H9 (cell line): ENCODE measurements around the gene SUPT5H. TPM values are rescaled to one million over a fixed set of nuclear protein-coding genes. Genes with fewer than 3 reads are reported as not detected.

Experiments used
- DNase-seq: peaks from one replicate; pipeline ENCODE4 v3.0.0-alpha.2; 2017
- H2AFZ ChIP-seq: one replicate; pipeline ENCODE4 v1.6.1; 2013; ENCODE audit warnings: mild to moderate bottlenecking, low read length, control low read depth, moderate library complexity
- H2AK5ac ChIP-seq: 2 replicates; pipeline ENCODE4 v1.6.1; 2013; ENCODE audit warnings: low read length, control low read depth, mixed read lengths; ENCODE audit not compliant: insufficient read length
- H2BK120ac ChIP-seq: one replicate; pipeline ENCODE4 v1.6.1; 2013; ENCODE audit warnings: low read depth, mild to moderate bottlenecking, low read length, control low read depth, inconsistent platforms; ENCODE audit not compliant: poor library complexity, severe bottlenecking
- H2BK12ac ChIP-seq: 2 replicates; pipeline ENCODE4 v1.6.1; 2013; ENCODE audit warnings: low read length, control low read depth, mixed read lengths, low read depth; ENCODE audit not compliant: insufficient read length
- H2BK15ac ChIP-seq: 2 replicates; pipeline ENCODE4 v1.6.1; 2013; ENCODE audit warnings: low read depth, low read length, control low read depth
- H2BK20ac ChIP-seq: one replicate; pipeline ENCODE4 v1.6.1; 2013; ENCODE audit warnings: low read depth, mild to moderate bottlenecking, low read length, control low read depth, inconsistent platforms; ENCODE audit not compliant: poor library complexity, severe bottlenecking
- H2BK5ac ChIP-seq: 2 replicates; pipeline ENCODE4 v1.6.1; 2013; ENCODE audit warnings: low read length, control low read depth, mixed read lengths; ENCODE audit not compliant: insufficient read length
- H3K14ac ChIP-seq: 2 replicates; pipeline ENCODE4 v1.6.1; 2013; ENCODE audit warnings: low read length, control low read depth; ENCODE audit not compliant: insufficient read depth
- H3K18ac ChIP-seq: 2 replicates; pipeline ENCODE4 v1.6.1; 2013; ENCODE audit warnings: low read depth, mild to moderate bottlenecking, mixed read lengths, low read length, control low read depth; ENCODE audit not compliant: insufficient read length
- H3K23ac ChIP-seq: 2 replicates; pipeline ENCODE4 v1.6.1; 2013; ENCODE audit warnings: low read length, control low read depth, mixed read lengths, low read depth; ENCODE audit not compliant: insufficient read length
- H3K23me2 ChIP-seq: 2 replicates; pipeline ENCODE4 v1.6.1; 2013; ENCODE audit warnings: low read depth, mild to moderate bottlenecking, mixed read lengths, low read length, control low read depth; ENCODE audit not compliant: insufficient read length, poor library complexity, severe bottlenecking
- H3K27ac ChIP-seq: 2 replicates; pipeline ENCODE4 v1.5.1; 2013; ENCODE audit warnings: low read length, control low read depth, mixed read lengths, low read depth; ENCODE audit not compliant: insufficient read length
- H3K27me3 ChIP-seq: 2 replicates; pipeline ENCODE4 v1.6.1; 2013; ENCODE audit warnings: low read length, control low read depth, inconsistent platforms; ENCODE audit not compliant: insufficient read depth
- H3K4ac ChIP-seq: 2 replicates; pipeline ENCODE4 v1.6.1; 2013; ENCODE audit warnings: low read depth, mild to moderate bottlenecking, control low read depth, inconsistent platforms, low read length, moderate library complexity
- H3K4me1 ChIP-seq: 2 replicates; pipeline ENCODE4 v1.6.1; 2013; ENCODE audit warnings: low read length, control low read depth, inconsistent platforms; ENCODE audit not compliant: insufficient read depth
- H3K4me2 ChIP-seq: 2 replicates; pipeline ENCODE4 v1.6.1; 2013; ENCODE audit warnings: low read length, control low read depth, mixed read lengths; ENCODE audit not compliant: insufficient read length, insufficient read depth
- H3K56ac ChIP-seq: 2 replicates; pipeline ENCODE4 v1.6.1; 2013; ENCODE audit warnings: low read depth, mild to moderate bottlenecking, mixed read lengths, low read length, control low read depth; ENCODE audit not compliant: insufficient read length
- H3K79me1 ChIP-seq: 2 replicates; pipeline ENCODE4 v1.6.1; 2013; ENCODE audit warnings: low read depth, mild to moderate bottlenecking, moderate library complexity, low read length, control low read depth, inconsistent platforms; ENCODE audit not compliant: insufficient read depth, poor library complexity, severe bottlenecking
- H3K79me2 ChIP-seq: 2 replicates; pipeline ENCODE4 v1.6.1; 2013; ENCODE audit warnings: low read length, control low read depth, inconsistent platforms; ENCODE audit not compliant: insufficient read depth
- H3K9ac ChIP-seq: 2 replicates; pipeline ENCODE4 v1.6.1; 2013; ENCODE audit warnings: low read length, control low read depth, mixed read lengths; ENCODE audit not compliant: insufficient read length; ENCODE audit errors: extremely low read depth
- H3K9me3 ChIP-seq: one replicate; pipeline ENCODE4 v1.6.1; 2013; ENCODE audit warnings: low read depth, low read length, inconsistent platforms; ENCODE audit not compliant: control insufficient read depth
- H3T11ph ChIP-seq: one replicate; pipeline ENCODE4 v1.6.1; 2013; ENCODE audit warnings: mild to moderate bottlenecking, low read length, control low read depth, inconsistent platforms
- H4K20me1 ChIP-seq: one replicate; pipeline ENCODE4 v1.6.1; 2013; ENCODE audit not compliant: control insufficient read depth, insufficient read length, insufficient read depth
- H4K5ac ChIP-seq: 2 replicates; pipeline ENCODE4 v1.6.1; 2013; ENCODE audit warnings: low read depth, mild to moderate bottlenecking, mixed read lengths, low read length, control low read depth; ENCODE audit not compliant: insufficient read length
- H4K8ac ChIP-seq: replicated peaks from 2 replicates; pipeline ENCODE4 v1.6.1; 2013; ENCODE audit warnings: low read length, control low read depth, mixed read lengths, low read depth; ENCODE audit not compliant: insufficient read length
- H4K91ac ChIP-seq: 2 replicates; pipeline ENCODE4 v1.6.1; 2013; ENCODE audit warnings: low read depth, mild to moderate bottlenecking, moderate library complexity, mixed read lengths, low read length, control low read depth; ENCODE audit not compliant: insufficient read length
- H3K27ac Mint-ChIP-seq, 3 experiments: 2 replicates in 2 of 3; 3 replicates in 1 of 3; pipeline ENCODE4 v1.8.0; 2020 to 2021; ENCODE audit warnings: mixed read lengths in 3 of 3, mild to moderate bottlenecking in 1 of 3, moderate library complexity in 1 of 3
- H3K27me3 Mint-ChIP-seq: 2 replicates; pipeline ENCODE4 v1.8.0; 2021; ENCODE audit warnings: low read depth, mild to moderate bottlenecking, moderate library complexity, mixed read lengths
- H3K36me3 Mint-ChIP-seq, 3 experiments: 2 replicates in 2 of 3; 3 replicates in 1 of 3; pipeline ENCODE4 v1.8.0; 2020 to 2021; ENCODE audit warnings: low read depth in 3 of 3, mixed read lengths in 3 of 3; ENCODE audit not compliant: insufficient read depth in 1 of 3
- H3K4me1 Mint-ChIP-seq, 2 experiments: 2 replicates each; pipeline ENCODE4 v1.8.0; 2020; ENCODE audit warnings: mixed read lengths in 2 of 2
- H3K4me3 Mint-ChIP-seq, 2 experiments: 2 replicates in 1 of 2; 3 replicates in 1 of 2; pipeline ENCODE4 v1.8.0; 2020 to 2021; ENCODE audit warnings: mild to moderate bottlenecking in 2 of 2, mixed read lengths in 2 of 2, moderate library complexity in 1 of 2
- H3K9me3 Mint-ChIP-seq, 2 experiments: 2 replicates in 1 of 2; 3 replicates in 1 of 2; pipeline ENCODE4 v1.8.0; 2020; ENCODE audit warnings: mild to moderate bottlenecking in 2 of 2, mixed read lengths in 2 of 2, moderate library complexity in 1 of 2
- WGBS: extraction: QIAGEN DNeasy Blood & Tissue Kit; methylation state at CpG from one replicate; pipeline ENCODE4 v1.1.7; 2013; ENCODE audit warnings: missing lambda C conversion rate, low lambda C conversion rate, mixed read lengths; ENCODE audit not compliant: insufficient read length; ENCODE audit errors: extremely low coverage; 5-methylcytosine and 5-hydroxymethylcytosine counted together
- total RNA-seq: library from RNA; stranded (reverse); gene quantifications from 2 replicates; pipeline ENCODE4 v1.2.1, GENCODE V29; 2021
- TF ChIP-seq, protein P1 (sequence below): fragments of 200-600 bp; sonication (generic); conservative IDR thresholded peaks from 3 replicates; pipeline ENCODE4 v1.8.0; 2021; ENCODE audit warnings: antibody characterized with exemption, mild to moderate bottlenecking

Gene SUPT5H
- total RNA-seq, 1 experiment from 2014 or later = 145 TPM

DNA sequence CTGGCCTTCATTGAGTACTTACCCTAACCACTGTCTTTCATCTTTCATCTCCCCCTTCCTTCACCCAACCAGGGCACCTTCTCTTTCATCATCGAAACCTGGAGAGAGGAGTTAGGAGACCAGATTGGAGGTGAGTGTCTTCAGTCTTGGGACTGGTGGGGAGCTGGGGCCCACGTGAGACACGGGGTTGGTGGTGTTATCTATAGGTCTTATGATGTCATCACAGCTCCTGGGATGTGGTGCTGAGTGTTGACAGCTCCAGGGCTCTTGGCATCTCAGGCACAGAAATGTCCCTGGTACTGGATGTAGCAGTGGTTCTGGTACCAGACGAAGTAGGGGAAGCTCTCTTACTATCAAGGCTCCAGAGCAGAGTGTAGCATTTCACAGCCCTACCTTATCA, 55.2 kb downstream of the SUPT5H start:
- Mint-ChIP-seq H3K9me3 (peaks cover 4 to 9% of the 10 kb centered on the region in 2 experiments), H3K4me1 (peaks cover 9 to 15% of the 10 kb centered on the region in 2 experiments), H3K4me3 (peak overlapping the region in 1 of 2 experiments; percentile 47; a peak in 2 of 5 replicates), H3K27me3 (peaks cover 90% of the 10 kb centered on the region), H3K36me3 (peaks cover 0 to 15% (median 1%) of the 10 kb centered on the region in 3 experiments; a peak in 3 of 7 replicates), H3K27ac (no peak overlapping the region)
- no CpG with 5 or more reads among the region's 4 CpGs for WGBS
- H4K20me1 ChIP-seq = no peaks in the 10 kb centered on the region
- no peak overlapping the region for H2BK12ac ChIP-seq
- H3K79me2 ChIP-seq = no peaks in the 10 kb centered on the region
- H2BK15ac ChIP-seq = no peak overlapping the region
- no peak overlapping the region for H4K8ac ChIP-seq
- no peak overlapping the region for H2BK20ac ChIP-seq
- no peak overlapping the region for H3K4ac ChIP-seq
- peaks cover 10% of the 10 kb centered on the region for H3K23me2 ChIP-seq
- DNase-seq = no peak
- TF ChIP-seq, protein P1, sequence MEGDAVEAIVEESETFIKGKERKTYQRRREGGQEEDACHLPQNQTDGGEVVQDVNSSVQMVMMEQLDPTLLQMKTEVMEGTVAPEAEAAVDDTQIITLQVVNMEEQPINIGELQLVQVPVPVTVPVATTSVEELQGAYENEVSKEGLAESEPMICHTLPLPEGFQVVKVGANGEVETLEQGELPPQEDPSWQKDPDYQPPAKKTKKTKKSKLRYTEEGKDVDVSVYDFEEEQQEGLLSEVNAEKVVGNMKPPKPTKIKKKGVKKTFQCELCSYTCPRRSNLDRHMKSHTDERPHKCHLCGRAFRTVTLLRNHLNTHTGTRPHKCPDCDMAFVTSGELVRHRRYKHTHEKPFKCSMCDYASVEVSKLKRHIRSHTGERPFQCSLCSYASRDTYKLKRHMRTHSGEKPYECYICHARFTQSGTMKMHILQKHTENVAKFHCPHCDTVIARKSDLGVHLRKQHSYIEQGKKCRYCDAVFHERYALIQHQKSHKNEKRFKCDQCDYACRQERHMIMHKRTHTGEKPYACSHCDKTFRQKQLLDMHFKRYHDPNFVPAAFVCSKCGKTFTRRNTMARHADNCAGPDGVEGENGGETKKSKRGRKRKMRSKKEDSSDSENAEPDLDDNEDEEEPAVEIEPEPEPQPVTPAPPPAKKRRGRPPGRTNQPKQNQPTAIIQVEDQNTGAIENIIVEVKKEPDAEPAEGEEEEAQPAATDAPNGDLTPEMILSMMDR = no peak
- H3K18ac ChIP-seq = no peak overlapping the region
- H3K14ac ChIP-seq = no peak overlapping the region
- no peak overlapping the region for H2AFZ ChIP-seq
- H3K79me1 ChIP-seq = no peaks in the 10 kb centered on the region
- no peak overlapping the region for H3K27ac ChIP-seq
- no peak overlapping the region for H3K56ac ChIP-seq
- H2BK120ac ChIP-seq = no peak overlapping the region
- peaks cover 8% of the 10 kb centered on the region; the same call in 1 of the 2 replicates for H3K27me3 ChIP-seq
- no peak overlapping the region for H4K91ac ChIP-seq
- H2BK5ac ChIP-seq = no peak overlapping the region
- H2AK5ac ChIP-seq = no peak overlapping the region
- H3K23ac ChIP-seq = no peak overlapping the region
- no peaks in the 10 kb centered on the region for H3K9me3 ChIP-seq
- H3K4me2 ChIP-seq = no peak overlapping the region
- no peaks in the 10 kb centered on the region for H3K4me1 ChIP-seq
- no peak overlapping the region for H3T11ph ChIP-seq
- H4K5ac ChIP-seq = no peak overlapping the region
- no peak overlapping the region for H3K9ac ChIP-seq
